Upper lobe of right lung (tissue), 1 donor: ENCODE measurements around the gene RAB12. TPM values are rescaled to one million over a fixed set of nuclear protein-coding genes. Genes with fewer than 3 reads are reported as not detected.
"Not testable (repeated sequence)": the region's sequence is repeated elsewhere in the genome, so short reads cannot be mapped to it uniquely, and the experiment has no call there.

ENCODE experiments used
- ATAC-seq: fragments of 200-7000 bp; cut with Tn5 transposase; one replicate; pipeline ENCODE4 v1.9.1; 2020; ENCODE audit warnings: mild to moderate bottlenecking, moderate library complexity
- DNase-seq: peaks from one replicate; pipeline ENCODE4 v3.0.0-alpha.2; 2020
- H3K27ac ChIP-seq: fragments of 200-600 bp; one replicate; pipeline ENCODE4 v1.8.0; 2022
- H3K27me3 ChIP-seq: fragments of 200-600 bp; one replicate; pipeline ENCODE4 v1.8.0; 2022; ENCODE audit warnings: mild to moderate bottlenecking
- H3K36me3 ChIP-seq: fragments of 200-600 bp; one replicate; pipeline ENCODE4 v1.8.0; 2022
- H3K4me1 ChIP-seq: fragments of 200-600 bp; one replicate; pipeline ENCODE4 v1.8.0; 2022
- H3K4me3 ChIP-seq: fragments of 200-600 bp; one replicate; pipeline ENCODE4 v1.8.0; 2022; ENCODE audit warnings: mild to moderate bottlenecking
- H3K9me3 ChIP-seq: fragments of 200-600 bp; one replicate; pipeline ENCODE4 v1.8.0; 2022
- CTCF ChIP-seq: fragments of 200-600 bp; IDR thresholded peaks from one replicate; pipeline ENCODE4 v1.8.0; 2022; ENCODE audit warnings: antibody characterized with exemption
- intact Hi-C: fragments of 100-400 bp; cut with DNase I; formaldehyde crosslinking; loops from one replicate; pipeline ENCODE4 v1.11.0; 2022
- total RNA-seq: library from RNA; stranded (reverse); fragmentation: NEBNext Ultra II Directional; extraction: Animal tissue kit (Norgen Biotek cat#: 25700); gene quantifications from one replicate; pipeline ENCODE4 v1.2.1, GENCODE V29; 2021
- donor health status: DM: no; HTN: yes; CAD: no; lungs with severe emphysema.

RAB12 gene
- total RNA-seq, 1 donor from 2014 or later: 48.6 TPM

GRCh38 chr18:8571399-8571798 lies 37.8 kb upstream of the RAB12 start:
- Histone ChIP-seq H3K4me3 (no peak overlapping the region), H3K36me3 (no peaks in the 10 kb centered on the region), H3K27me3 (no peaks in the 10 kb centered on the region), H3K9me3 (no peaks in the 10 kb centered on the region), H3K4me1 (no peaks in the 10 kb centered on the region), H3K27ac (no peak overlapping the region)
- intact Hi-C loops: no loop called here
- TF ChIP-seq CTCF: no peak
- ATAC-seq: no peak
- no peak for DNase-seq

GRCh38 chr18:8573766-8574165 lies 35.5 kb upstream of the RAB12 start:
- DNase-seq, H3K27ac ChIP-seq, H3K9me3 ChIP-seq, intact Hi-C loops, H3K4me3 ChIP-seq, H3K4me1 ChIP-seq, H3K36me3 ChIP-seq, H3K27me3 ChIP-seq, ATAC-seq: not testable (repeated sequence)

- H3K9me3 ChIP-seq: no peaks in the 10 kb centered on the region
- H3K27ac ChIP-seq: no peak overlapping the region
- H3K27me3 ChIP-seq: peaks cover 5% of the 10 kb centered on the region
- DNase-seq (no peak), ATAC-seq (no peak)
- intact Hi-C loops: no loop called here
- H3K4me3 ChIP-seq: no peak overlapping the region
- no peaks in the 10 kb centered on the region for H3K4me1 ChIP-seq
- H3K36me3 ChIP-seq: no peaks in the 10 kb centered on the region
- TF ChIP-seq CTCF: no peak
These were observed 24.4 kb upstream of the RAB12 start for GRCh38 chr18:8584798-8585197.

GRCh38 chr18:8586941-8587340 lies 22.3 kb upstream of the RAB12 start:
- no peak for TF ChIP-seq CTCF
- Histone ChIP-seq H3K9me3 (no peaks in the 10 kb centered on the region), H3K27ac (no peak overlapping the region), H3K27me3 (peaks cover 5% of the 10 kb centered on the region), H3K36me3 (no peaks in the 10 kb centered on the region), H3K4me3 (no peak overlapping the region), H3K4me1 (no peaks in the 10 kb centered on the region)
- intact Hi-C loops: no loop called here
- ATAC-seq (no peak), DNase-seq (no peak)

GRCh38 chr18:8595445-8595844 lies 13.8 kb upstream of the RAB12 start:
- Histone ChIP-seq H3K36me3 (no peaks in the 10 kb centered on the region), H3K4me3 (no peak overlapping the region), H3K27ac (no peak overlapping the region), H3K27me3 (no peaks in the 10 kb centered on the region), H3K9me3 (no peaks in the 10 kb centered on the region), H3K4me1 (no peaks in the 10 kb centered on the region)
- no peak for ATAC-seq
- DNase-seq: no peak
- intact Hi-C loops: no loop called here
- no peak for TF ChIP-seq CTCF

GRCh38 chr18:8601277-8602032 lies 7.8 kb upstream of the RAB12 start:
- Histone ChIP-seq H3K36me3 (no peaks in the 10 kb centered on the region), H3K27me3 (no peaks in the 10 kb centered on the region), H3K4me1 (no peaks in the 10 kb centered on the region), H3K9me3 (no peaks in the 10 kb centered on the region), H3K27ac (no peak overlapping the region), H3K4me3 (no peak overlapping the region)
- intact Hi-C loops: no loop called here
- DNase-seq: no peak
- ATAC-seq: peak; percentile 85
- no peak for TF ChIP-seq CTCF
